ES-I3 (cell line): Measurements from ENCODE around the gene ARL16.
"Not testable (repeated sequence)": the region's sequence is repeated elsewhere in the genome, so short reads cannot be mapped to it uniquely, and the experiment has no call there.

Experiments used
- H3K36me3 ChIP-seq: 2 replicates; pipeline ENCODE4 v1.6.1; 2013; ENCODE audit warnings: mild to moderate bottlenecking, low read length, control low read depth, moderate library complexity; ENCODE audit not compliant: insufficient read depth
- H3K4me1 ChIP-seq: 2 replicates; pipeline ENCODE4 v1.6.1; 2013; ENCODE audit warnings: mild to moderate bottlenecking, control low read depth, low read length; ENCODE audit not compliant: insufficient read depth
- H3K9ac ChIP-seq: 2 replicates; pipeline ENCODE4 v1.6.1; 2013; ENCODE audit warnings: low read depth, mild to moderate bottlenecking, low read length, moderate library complexity
- H3K9me3 ChIP-seq: 2 replicates; pipeline ENCODE4 v1.6.1; 2013; ENCODE audit warnings: mild to moderate bottlenecking, low read length, moderate library complexity; ENCODE audit not compliant: control insufficient read depth, insufficient read depth

ARL16 gene

GRCh38 chr17:81680150-81680549, 3.4 kb downstream of the ARL16 start:
- H3K9ac ChIP-seq = no peak overlapping the region
- H3K4me1 ChIP-seq = peaks cover 10% of the 10 kb centered on the region; the same call in 1 of the 2 replicates
- H3K9me3 ChIP-seq = no peaks in the 10 kb centered on the region
- H3K36me3 ChIP-seq = no peaks in the 10 kb centered on the region; the same call in 1 of the 2 replicates

- Histone ChIP-seq H3K36me3 (peaks cover 3% of the 10 kb centered on the region; the same call in 1 of the 2 replicates), H3K9ac (no peak overlapping the region), H3K4me1 (no peaks in the 10 kb centered on the region), H3K9me3 (no peaks in the 10 kb centered on the region)
Observed at GRCh38 chr17:81676906-81677305, 6.7 kb downstream of the ARL16 start.

- H3K4me1 ChIP-seq, H3K36me3 ChIP-seq, H3K9me3 ChIP-seq, H3K9ac ChIP-seq: not testable (repeated sequence)
Observed at GRCh38 chr17:81675515-81676221, 7.9 kb downstream of the ARL16 start.

- Histone ChIP-seq H3K4me1 (no peaks in the 10 kb centered on the region), H3K9me3 (no peaks in the 10 kb centered on the region; the same call in 1 of the 2 replicates), H3K36me3 (peaks cover 22% of the 10 kb centered on the region), H3K9ac (no peak overlapping the region)
Observed at GRCh38 chr17:81673561-81674258, 9.9 kb downstream of the ARL16 start.

GRCh38 chr17:81672954-81673353, 10.6 kb downstream of the ARL16 start:
- H3K9me3 ChIP-seq = no peaks in the 10 kb centered on the region; the same call in 1 of the 2 replicates
- H3K9ac ChIP-seq = no peak overlapping the region
- H3K36me3 ChIP-seq = peaks cover 29% of the 10 kb centered on the region
- H3K4me1 ChIP-seq = no peaks in the 10 kb centered on the region

- Histone ChIP-seq H3K36me3 (peaks cover 33% of the 10 kb centered on the region), H3K9ac (no peak overlapping the region), H3K9me3 (no peaks in the 10 kb centered on the region; the same call in 1 of the 2 replicates), H3K4me1 (peaks cover 2% of the 10 kb centered on the region; the same call in 1 of the 2 replicates)
Observed at GRCh38 chr17:81672504-81672903, 11.1 kb downstream of the ARL16 start.

GRCh38 chr17:81667754-81668153, 15.8 kb downstream of the ARL16 start:
- H3K9ac ChIP-seq = peak overlapping the region; percentile 20; the same call in 1 of the 2 replicates
- peaks cover 35% of the 10 kb centered on the region for H3K36me3 ChIP-seq
- peaks cover 7% of the 10 kb centered on the region; the same call in 1 of the 2 replicates for H3K4me1 ChIP-seq
- no peaks in the 10 kb centered on the region; the same call in 1 of the 2 replicates for H3K9me3 ChIP-seq

GRCh38 chr17:81666342-81667191, 17.0 kb downstream of the ARL16 start, which contains the start of the genes CCDC137 and OXLD1:
TSS of gene CCDC137 (plus strand) at chr17:81666737. CDS start at chr17:81666767, 30 bp downstream.
TSS of gene OXLD1 (minus strand) at chr17:81666605. CDS start at chr17:81666577, 28 bp downstream.
- peaks cover 28% of the 10 kb centered on the region for H3K36me3 ChIP-seq
- H3K9ac ChIP-seq = peak within 1 kb of the TSS; percentile 99
- no peaks in the 10 kb centered on the region; the same call in 1 of the 2 replicates for H3K9me3 ChIP-seq
- H3K4me1 ChIP-seq = peaks cover 9% of the 10 kb centered on the region; the same call in 1 of the 2 replicates

- H3K4me1 ChIP-seq = peaks cover 9% of the 10 kb centered on the region; the same call in 1 of the 2 replicates
- H3K9ac ChIP-seq = peak overlapping the region; percentile 99
- H3K36me3 ChIP-seq = peaks cover 26% of the 10 kb centered on the region
Observed at GRCh38 chr17:81666092-81666341, 17.6 kb downstream of the ARL16 start.

GRCh38 chr17:81665205-81666091, 18.1 kb downstream of the ARL16 start:
- Histone ChIP-seq H3K36me3 (peaks cover 24% of the 10 kb centered on the region), H3K4me1 (peaks cover 9% of the 10 kb centered on the region; the same call in 1 of the 2 replicates), H3K9me3 (no peaks in the 10 kb centered on the region; the same call in 1 of the 2 replicates), H3K9ac (peak overlapping the region; percentile 99)

More at GRCh38 chr17:81666092-81666341, 17.6 kb downstream of the ARL16 start:
- no peaks in the 10 kb centered on the region; the same call in 1 of the 2 replicates for H3K9me3 ChIP-seq

GRCh38 chr17:81664051-81664470, 19.5 kb downstream of the ARL16 start:
- Histone ChIP-seq H3K4me1 (peaks cover 9% of the 10 kb centered on the region; the same call in 1 of the 2 replicates), H3K9ac (no peak overlapping the region), H3K9me3 (no peaks in the 10 kb centered on the region; the same call in 1 of the 2 replicates), H3K36me3 (peaks cover 14% of the 10 kb centered on the region)

- no peak overlapping the region for H3K9ac ChIP-seq
- H3K36me3 ChIP-seq = 0 out of 2 replicates have a peak, but pooled peaks cover 2% of the 10 kb centered on the region
- no peaks in the 10 kb centered on the region for H3K9me3 ChIP-seq
- peaks cover 6% of the 10 kb centered on the region; the same call in 1 of the 2 replicates for H3K4me1 ChIP-seq
Observed at GRCh38 chr17:81662002-81662401, 21.6 kb downstream of the ARL16 start.

- Histone ChIP-seq H3K9me3 (no peaks in the 10 kb centered on the region), H3K9ac (no peak overlapping the region), H3K4me1 (peaks cover 6% of the 10 kb centered on the region; the same call in 1 of the 2 replicates), H3K36me3 (0 out of 2 replicates have a peak, but pooled peaks cover 2% of the 10 kb centered on the region)
Observed at GRCh38 chr17:81660441-81660840, 23.2 kb downstream of the ARL16 start.
